Neural progenitor cell (in vitro differentiated cells): Measurements from ENCODE around the gene MTARC1. TPM values are rescaled to one million over a fixed set of nuclear protein-coding genes. Genes with fewer than 3 reads are reported as not detected.

Source experiments
- DNase-seq: peaks from one replicate; pipeline ENCODE4 v3.0.0-alpha.2; 2016; ENCODE audit warnings: low spot score
- H2AFZ ChIP-seq: fragments of 200-600 bp; sonication (generic); replicated peaks from 2 replicates; pipeline ENCODE4 v1.6.1; 2016; ENCODE audit warnings: antibody characterized with exemption
- H3F3A ChIP-seq: fragments of 200-600 bp; sonication (generic); 2 replicates; pipeline ENCODE4 v1.6.1; 2016; ENCODE audit warnings: antibody characterized with exemption, low read depth
- H3K27ac ChIP-seq: fragments of 200-600 bp; sonication (generic); 2 replicates; pipeline ENCODE4 v1.5.1; 2016; ENCODE audit warnings: mild to moderate bottlenecking
- H3K27me3 ChIP-seq: fragments of 200-600 bp; sonication (generic); 2 replicates; pipeline ENCODE4 v1.6.1; 2016; ENCODE audit warnings: mild to moderate bottlenecking, moderate library complexity
- H3K36me3 ChIP-seq: fragments of 200-600 bp; sonication (generic); 2 replicates; pipeline ENCODE4 v1.5.1; 2016
- H3K4me1 ChIP-seq: fragments of 200-600 bp; sonication (generic); 2 replicates; pipeline ENCODE4 v1.6.1; 2016; ENCODE audit warnings: mixed run types
- H3K4me2 ChIP-seq: fragments of 200-600 bp; sonication (generic); 2 replicates; pipeline ENCODE4 v1.6.1; 2016
- H3K4me3 ChIP-seq: fragments of 200-600 bp; sonication (generic); 2 replicates; pipeline ENCODE4 v1.5.1; 2016
- H3K79me2 ChIP-seq: fragments of 200-600 bp; sonication (generic); 2 replicates; pipeline ENCODE4 v1.6.1; 2016; ENCODE audit warnings: low read depth
- H3K9ac ChIP-seq: fragments of 200-600 bp; sonication (generic); 2 replicates; pipeline ENCODE4 v1.6.1; 2016
- H3K9me3 ChIP-seq: fragments of 200-600 bp; sonication (generic); 2 replicates; pipeline ENCODE4 v1.5.1; 2016; ENCODE audit warnings: low read depth
- H4K20me1 ChIP-seq: fragments of 200-600 bp; sonication (generic); 2 replicates; pipeline ENCODE4 v1.6.1; 2016; ENCODE audit warnings: low read depth
- H3K27ac Mint-ChIP-seq: 3 replicates; pipeline ENCODE4 v1.8.0; 2021; ENCODE audit warnings: mixed read lengths
- H3K27me3 Mint-ChIP-seq: 2 replicates; pipeline ENCODE4 v1.8.0; 2022; ENCODE audit warnings: low read depth, mild to moderate bottlenecking, inconsistent platforms, moderate library complexity, mixed read lengths; ENCODE audit not compliant: insufficient read depth
- H3K36me3 Mint-ChIP-seq: 3 replicates; pipeline ENCODE4 v1.8.0; 2021; ENCODE audit warnings: mixed read lengths
- H3K4me1 Mint-ChIP-seq: 3 replicates; pipeline ENCODE4 v1.8.0; 2021; ENCODE audit warnings: mixed read lengths
- H3K4me3 Mint-ChIP-seq: 3 replicates; pipeline ENCODE4 v1.8.0; 2021; ENCODE audit warnings: mild to moderate bottlenecking, moderate library complexity, mixed read lengths
- H3K9me3 Mint-ChIP-seq: 3 replicates; pipeline ENCODE4 v1.8.0; 2020; ENCODE audit warnings: mixed read lengths
- CTCF ChIP-seq: fragments of 200-600 bp; sonication (generic); IDR thresholded peaks from 2 replicates; pipeline ENCODE4 v1.5.1; 2017; ENCODE audit warnings: antibody characterized with exemption, mild to moderate bottlenecking
- EZH2 ChIP-seq: fragments of 200-600 bp; sonication (generic); IDR thresholded peaks from 2 replicates; pipeline ENCODE4 v1.6.1; 2017; ENCODE audit warnings: antibody characterized with exemption, mild to moderate bottlenecking, moderate library complexity
- EZH2phosphoT487 ChIP-seq: fragments of 200-600 bp; sonication (generic); IDR thresholded peaks from 2 replicates; pipeline ENCODE4 v1.6.1; 2017; ENCODE audit warnings: antibody characterized with exemption
- total RNA-seq: library from RNA; depleted of rRNA; stranded (reverse); fragments of >200 nt; gene quantifications from 2 replicates; pipeline ENCODE4 v1.2.3, GENCODE V29; 2015; ENCODE audit warnings: low replicate concordance

The MTARC1 gene
- total RNA-seq, 1 donor from 2014 or later = 11.3 TPM

GRCh38 chr1:220828179-220828490 is 41.4 kb downstream of the MTARC1 start:
- no peak for DNase-seq
- Mint-ChIP-seq H3K36me3 (no peaks in the 10 kb centered on the region), H3K9me3 (no peaks in the 10 kb centered on the region), H3K27ac (no peak overlapping the region), H3K4me1 (peaks cover 7% of the 10 kb centered on the region), H3K27me3 (peaks cover 2% of the 10 kb centered on the region), H3K4me3 (no peak overlapping the region)
- Histone ChIP-seq H2AFZ (no peak overlapping the region), H3K4me1 (no peaks in the 10 kb centered on the region), H3K4me3 (no peak overlapping the region), H3K27ac (no peak overlapping the region), H3K4me2 (no peak overlapping the region), H3F3A (no peaks in the 10 kb centered on the region), H3K36me3 (no peaks in the 10 kb centered on the region), H3K9me3 (no peaks in the 10 kb centered on the region), H3K9ac (no peak overlapping the region), H4K20me1 (no peaks in the 10 kb centered on the region), H3K27me3 (no peaks in the 10 kb centered on the region), H3K79me2 (no peaks in the 10 kb centered on the region)
- TF ChIP-seq EZH2phosphoT487 = no peak
- TF ChIP-seq CTCF = no peak
- no peak for TF ChIP-seq EZH2

- no peaks in the 10 kb centered on the region for H4K20me1 ChIP-seq
- no peak for DNase-seq
- Mint-ChIP-seq H3K9me3 (no peaks in the 10 kb centered on the region), H3K36me3 (no peaks in the 10 kb centered on the region), H3K4me3 (no peak overlapping the region), H3K4me1 (peaks cover 7% of the 10 kb centered on the region), H3K27me3 (peaks cover 2% of the 10 kb centered on the region), H3K27ac (no peak overlapping the region)
- H3K4me1 ChIP-seq = no peaks in the 10 kb centered on the region
- H3K9me3 ChIP-seq = no peaks in the 10 kb centered on the region
- H3K36me3 ChIP-seq = no peaks in the 10 kb centered on the region
- H3K4me2 ChIP-seq = no peak overlapping the region
- H3K9ac ChIP-seq = no peak overlapping the region
- no peak overlapping the region for H2AFZ ChIP-seq
- no peaks in the 10 kb centered on the region for H3F3A ChIP-seq
- no peaks in the 10 kb centered on the region for H3K27me3 ChIP-seq
- TF ChIP-seq CTCF (no peak), EZH2 (no peak), EZH2phosphoT487 (no peak)
- H3K79me2 ChIP-seq = no peaks in the 10 kb centered on the region
- no peak overlapping the region for H3K27ac ChIP-seq
- no peak overlapping the region for H3K4me3 ChIP-seq
Observed at GRCh38 chr1:220828950-220829586, 42.4 kb downstream of the MTARC1 start.

- Histone ChIP-seq H3K27me3 (no peaks in the 10 kb centered on the region), H3K9me3 (no peaks in the 10 kb centered on the region), H3K79me2 (no peaks in the 10 kb centered on the region), H3K9ac (no peak overlapping the region), H4K20me1 (no peaks in the 10 kb centered on the region), H3K4me2 (no peak overlapping the region), H3K4me1 (no peaks in the 10 kb centered on the region), H3K36me3 (no peaks in the 10 kb centered on the region), H2AFZ (no peak overlapping the region), H3F3A (no peaks in the 10 kb centered on the region), H3K4me3 (no peak overlapping the region), H3K27ac (no peak overlapping the region)
- TF ChIP-seq CTCF = no peak
- TF ChIP-seq EZH2phosphoT487 = no peak
- no peak for TF ChIP-seq EZH2
- H3K36me3 Mint-ChIP-seq = no peaks in the 10 kb centered on the region
- H3K4me1 Mint-ChIP-seq = no peaks in the 10 kb centered on the region
- peaks cover 2% of the 10 kb centered on the region for H3K9me3 Mint-ChIP-seq
- H3K27ac Mint-ChIP-seq = no peak overlapping the region
- H3K4me3 Mint-ChIP-seq = no peak overlapping the region
- no peaks in the 10 kb centered on the region for H3K27me3 Mint-ChIP-seq
- no peak for DNase-seq
Observed at GRCh38 chr1:220833436-220833835, 46.7 kb downstream of the MTARC1 start.
